HEK293 (cell line): ENCODE measurements around the gene RARRES2.

Source experiments
- CTCF ChIA-PET: fragments of 350-600 bp; formaldehyde crosslinking; extraction: SDS; loops from one replicate; lab custom pipeline; 2021; ENCODE audit warnings: antibody characterized with exemption; lab: Yijun Ruan, JAX
- POLR2A ChIA-PET: fragments of 300-600 bp; formaldehyde crosslinking; extraction: SDS; loops from one replicate; lab custom pipeline; 2020; ENCODE audit warnings: antibody characterized with exemption, inconsistent platforms; lab: Yijun Ruan, JAX
- H3K27ac ChIP-seq: fragments of 200-500 bp; sonication (Bioruptor generic); 2 replicates; pipeline ENCODE4 v1.5.1; 2014; ENCODE audit warnings: low read depth, low read length, control low read depth, inconsistent platforms; ENCODE audit errors: extremely low read depth
- H3K36me3 ChIP-seq, 2 experiments: fragments of 200-500 bp in 1 of 2; sonication (Bioruptor generic) in 1 of 2; 1 replicate in 1 of 2; 2 replicates in 1 of 2; pipeline ENCODE4 v1.5.1; 2014 to 2017; ENCODE audit warnings: inconsistent platforms in 2 of 2, low read length in 2 of 2; ENCODE audit not compliant: control insufficient read depth in 2 of 2, insufficient read depth in 1 of 2
- H3K4me1 ChIP-seq: fragments of 200-500 bp; sonication (Bioruptor generic); 2 replicates; pipeline ENCODE4 v1.5.1; 2014; ENCODE audit warnings: mild to moderate bottlenecking, low read length, inconsistent platforms; ENCODE audit not compliant: control insufficient read depth, insufficient read depth
- H3K4me3 ChIP-seq: 2 replicates; pipeline ENCODE4 v1.5.1; 2011; ENCODE audit warnings: low read depth, mild to moderate bottlenecking, control low read depth, low read length, moderate library complexity
- H3K9me3 ChIP-seq: fragments of 200-500 bp; sonication (Bioruptor generic); 2 replicates; pipeline ENCODE4 v1.5.1; 2014; ENCODE audit warnings: low read depth, low read length, inconsistent platforms; ENCODE audit not compliant: control insufficient read depth, insufficient read depth
- KLF10 ChIP-seq: fragments of 450-650 bp; IDR thresholded peaks from 2 replicates; pipeline ENCODE4 v1.5.1; 2018; ENCODE audit warnings: missing biosample characterization, mild to moderate bottlenecking, missing genetic modification characterization
- TCF7L2 ChIP-seq: IDR thresholded peaks from 2 replicates; pipeline ENCODE4 v1.6.1; 2011; ENCODE audit warnings: low read depth, mild to moderate bottlenecking, inconsistent platforms, low read length, moderate library complexity, borderline replicate concordance
- WT1 ChIP-seq: fragments of 450-650 bp; formaldehyde crosslinking; IDR thresholded peaks from 2 replicates; pipeline ENCODE4 v1.5.1; 2016; ENCODE audit warnings: missing biosample characterization, missing genetic modification characterization
- ZNF157 ChIP-seq: fragments of 450-650 bp; formaldehyde crosslinking; IDR thresholded peaks from 2 replicates; pipeline ENCODE4 v1.5.1; 2016; ENCODE audit warnings: missing biosample characterization, missing genetic modification characterization
- ZNF169 ChIP-seq: fragments of 450-650 bp; formaldehyde crosslinking; IDR thresholded peaks from 2 replicates; pipeline ENCODE4 v1.5.1; 2016; ENCODE audit warnings: missing biosample characterization, missing genetic modification characterization
- ZNF341 ChIP-seq: fragments of 450-650 bp; formaldehyde crosslinking; IDR thresholded peaks from 2 replicates; pipeline ENCODE4; 2016; ENCODE audit warnings: low read depth, missing biosample characterization, missing genetic modification characterization
- ZNF521 ChIP-seq: fragments of 450-650 bp; formaldehyde crosslinking; IDR thresholded peaks from 2 replicates; pipeline ENCODE4 v1.5.1; 2017; ENCODE audit warnings: missing biosample characterization, mild to moderate bottlenecking, missing genetic modification characterization
- ZNF596 ChIP-seq: fragments of 450-650 bp; IDR thresholded peaks from 2 replicates; pipeline ENCODE4 v1.5.0; 2018; ENCODE audit warnings: missing biosample characterization, mild to moderate bottlenecking, missing genetic modification characterization, moderate library complexity
- ZNF600 ChIP-seq: fragments of 450-650 bp; formaldehyde crosslinking; IDR thresholded peaks from 2 replicates; pipeline ENCODE4 v1.5.1; 2016; ENCODE audit warnings: missing biosample characterization, missing genetic modification characterization
- ZNF621 ChIP-seq: fragments of 450-650 bp; formaldehyde crosslinking; IDR thresholded peaks from 2 replicates; pipeline ENCODE4 v1.5.1; 2017; ENCODE audit warnings: missing biosample characterization, missing genetic modification characterization
- ZNF664 ChIP-seq: fragments of 450-650 bp; formaldehyde crosslinking; IDR thresholded peaks from 2 replicates; pipeline ENCODE4 v1.5.1; 2016; ENCODE audit warnings: missing biosample characterization, missing genetic modification characterization
- ZNF768 ChIP-seq: fragments of 450-650 bp; formaldehyde crosslinking; IDR thresholded peaks from 2 replicates; pipeline ENCODE4 v1.5.1; 2018; ENCODE audit warnings: missing biosample characterization, mild to moderate bottlenecking, missing genetic modification characterization
- ZXDB ChIP-seq: fragments of 450-650 bp; formaldehyde crosslinking; IDR thresholded peaks from 2 replicates; pipeline ENCODE4 v1.5.1; 2016; ENCODE audit warnings: missing biosample characterization, missing genetic modification characterization
- TF ChIP-seq, protein P1 (sequence below): fragments of 450-650 bp; formaldehyde crosslinking; IDR thresholded peaks from 2 replicates; pipeline ENCODE4 v1.5.1; 2016; ENCODE audit warnings: missing biosample characterization, missing genetic modification characterization
- TF ChIP-seq, protein P2 (sequence below): fragments of 450-650 bp; IDR thresholded peaks from 2 replicates; pipeline ENCODE4 v1.5.1; 2018; ENCODE audit warnings: missing biosample characterization, mild to moderate bottlenecking, missing genetic modification characterization
- TF ChIP-seq, protein P3 (sequence below): fragments of 450-650 bp; formaldehyde crosslinking; IDR thresholded peaks from 2 replicates; pipeline ENCODE4 v1.5.1; 2016; ENCODE audit warnings: missing biosample characterization, missing genetic modification characterization
- TF ChIP-seq, protein P4 (sequence below): fragments of 450-650 bp; formaldehyde crosslinking; IDR thresholded peaks from 2 replicates; pipeline ENCODE4 v1.5.1; 2017; ENCODE audit warnings: missing biosample characterization, missing genetic modification characterization
- TF ChIP-seq, protein P5 (sequence below): fragments of 450-650 bp; formaldehyde crosslinking; IDR thresholded peaks from 2 replicates; pipeline ENCODE4 v1.5.1; 2016; ENCODE audit warnings: missing biosample characterization, missing genetic modification characterization

The RARRES2 gene

DNA sequence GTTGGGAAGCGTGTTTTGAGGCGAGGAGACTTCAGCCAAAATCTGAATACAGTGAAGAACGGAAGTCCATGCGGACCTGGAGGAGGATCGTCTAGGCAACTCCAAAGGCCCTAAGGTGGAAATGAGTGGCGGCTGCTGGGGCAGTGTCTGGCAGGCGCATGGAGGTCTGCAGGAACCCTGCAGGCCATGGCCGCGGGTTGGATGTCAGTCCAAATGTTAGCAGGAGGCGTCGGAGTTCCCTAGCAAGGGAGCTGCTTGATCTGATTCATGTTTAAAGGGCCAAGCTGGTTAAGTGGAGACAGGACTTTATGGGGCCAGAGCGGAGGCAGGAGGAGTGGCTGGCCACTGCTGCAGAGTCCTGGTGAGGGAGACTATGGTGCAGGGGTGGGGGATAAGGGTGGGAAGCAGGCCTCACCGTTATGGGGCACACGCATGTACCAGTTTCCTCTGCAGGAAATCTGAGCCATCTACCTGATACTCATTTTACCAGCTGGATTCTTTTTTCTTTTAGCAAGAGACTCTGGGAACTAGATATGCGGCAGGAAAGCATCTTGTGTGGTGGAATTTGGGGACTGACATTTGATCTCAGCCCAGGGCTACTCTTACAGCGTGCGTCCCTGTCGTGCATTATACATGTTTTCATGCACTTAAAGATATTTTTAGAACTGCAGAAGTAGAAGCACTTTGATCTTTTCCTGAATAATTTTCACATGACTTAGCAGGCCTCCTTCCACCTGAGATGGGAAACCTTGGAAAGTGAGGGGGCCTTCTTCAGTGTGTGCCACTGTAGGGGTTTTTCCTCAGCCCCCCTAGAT, 20.6 kb upstream of the RARRES2 start:
- H3K36me3 ChIP-seq: no peaks in the 10 kb centered on the region
- no peaks in the 10 kb centered on the region for H3K4me1 ChIP-seq
- ChIA-PET POLR2A (no interaction called here), CTCF (no interaction called here)
- no peak overlapping the region for H3K27ac ChIP-seq
- TF ChIP-seq WT1 (tag by site-specific recombination) (peak; percentile 13; the same call in 1 of the 2 replicates), TCF7L2 (peak; percentile 72), ZNF600 (peak; percentile 75), ZNF169 (tag by site-specific recombination) (no peak), ZNF521 (tag by site-specific recombination) (no peak)
- TF ChIP-seq, protein P1, sequence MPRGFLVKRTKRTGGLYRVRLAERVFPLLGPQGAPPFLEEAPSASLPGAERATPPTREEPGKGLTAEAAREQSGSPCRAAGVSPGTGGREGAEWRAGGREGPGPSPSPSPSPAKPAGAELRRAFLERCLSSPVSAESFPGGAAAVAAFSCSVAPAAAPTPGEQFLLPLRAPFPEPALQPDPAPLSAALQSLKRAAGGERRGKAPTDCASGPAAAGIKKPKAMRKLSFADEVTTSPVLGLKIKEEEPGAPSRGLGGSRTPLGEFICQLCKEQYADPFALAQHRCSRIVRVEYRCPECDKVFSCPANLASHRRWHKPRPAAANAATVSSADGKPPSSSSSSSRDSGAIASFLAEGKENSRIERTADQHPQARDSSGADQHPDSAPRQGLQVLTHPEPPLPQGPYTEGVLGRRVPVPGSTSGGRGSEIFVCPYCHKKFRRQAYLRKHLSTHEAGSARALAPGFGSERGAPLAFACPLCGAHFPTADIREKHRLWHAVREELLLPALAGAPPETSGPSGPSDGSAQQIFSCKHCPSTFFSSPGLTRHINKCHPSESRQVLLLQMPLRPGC (tag by site-specific recombination): peak; percentile 76; the same call in 1 of the 2 replicates
- TF ChIP-seq, protein P2, sequence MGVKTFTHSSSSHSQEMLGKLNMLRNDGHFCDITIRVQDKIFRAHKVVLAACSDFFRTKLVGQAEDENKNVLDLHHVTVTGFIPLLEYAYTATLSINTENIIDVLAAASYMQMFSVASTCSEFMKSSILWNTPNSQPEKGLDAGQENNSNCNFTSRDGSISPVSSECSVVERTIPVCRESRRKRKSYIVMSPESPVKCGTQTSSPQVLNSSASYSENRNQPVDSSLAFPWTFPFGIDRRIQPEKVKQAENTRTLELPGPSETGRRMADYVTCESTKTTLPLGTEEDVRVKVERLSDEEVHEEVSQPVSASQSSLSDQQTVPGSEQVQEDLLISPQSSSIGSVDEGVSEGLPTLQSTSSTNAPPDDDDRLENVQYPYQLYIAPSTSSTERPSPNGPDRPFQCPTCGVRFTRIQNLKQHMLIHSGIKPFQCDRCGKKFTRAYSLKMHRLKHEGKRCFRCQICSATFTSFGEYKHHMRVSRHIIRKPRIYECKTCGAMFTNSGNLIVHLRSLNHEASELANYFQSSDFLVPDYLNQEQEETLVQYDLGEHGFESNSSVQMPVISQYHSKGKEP (tag by site-specific recombination): peak; percentile 70
- TF ChIP-seq, all 188 proteins: peak for 5
- Histone ChIP-seq H3K9me3 (no peaks in the 10 kb centered on the region), H3K4me3 (no peak overlapping the region)

DNA sequence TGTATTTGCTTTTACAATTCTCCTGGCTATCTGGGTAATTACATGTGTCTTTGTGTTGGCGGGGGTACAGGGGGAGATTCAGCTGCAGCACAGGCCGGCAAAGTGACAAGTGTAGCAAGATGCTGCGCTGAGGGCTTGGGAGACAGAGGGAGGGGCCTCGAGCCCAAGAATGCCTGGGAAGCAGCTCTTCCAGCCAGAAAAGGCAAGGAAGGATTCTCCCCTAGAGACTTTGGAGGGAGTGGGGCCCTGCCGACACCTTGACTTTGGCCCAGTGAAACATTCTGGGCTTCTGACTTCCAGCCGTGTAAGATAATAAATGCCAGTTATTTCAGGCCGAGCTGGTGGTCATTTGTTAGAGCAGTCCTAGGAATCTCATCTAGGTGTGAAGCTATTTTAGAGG, 20.0 kb upstream of the RARRES2 start:
- Histone ChIP-seq H3K36me3 (no peaks in the 10 kb centered on the region), H3K27ac (no peak overlapping the region), H3K4me3 (no peak overlapping the region), H3K9me3 (no peaks in the 10 kb centered on the region), H3K4me1 (no peaks in the 10 kb centered on the region)
- ChIA-PET POLR2A (no interaction called here), CTCF (no interaction called here)
- TF ChIP-seq ZNF341: peak; percentile 74
- TF ChIP-seq ZNF621 (tag by site-specific recombination): no peak

DNA sequence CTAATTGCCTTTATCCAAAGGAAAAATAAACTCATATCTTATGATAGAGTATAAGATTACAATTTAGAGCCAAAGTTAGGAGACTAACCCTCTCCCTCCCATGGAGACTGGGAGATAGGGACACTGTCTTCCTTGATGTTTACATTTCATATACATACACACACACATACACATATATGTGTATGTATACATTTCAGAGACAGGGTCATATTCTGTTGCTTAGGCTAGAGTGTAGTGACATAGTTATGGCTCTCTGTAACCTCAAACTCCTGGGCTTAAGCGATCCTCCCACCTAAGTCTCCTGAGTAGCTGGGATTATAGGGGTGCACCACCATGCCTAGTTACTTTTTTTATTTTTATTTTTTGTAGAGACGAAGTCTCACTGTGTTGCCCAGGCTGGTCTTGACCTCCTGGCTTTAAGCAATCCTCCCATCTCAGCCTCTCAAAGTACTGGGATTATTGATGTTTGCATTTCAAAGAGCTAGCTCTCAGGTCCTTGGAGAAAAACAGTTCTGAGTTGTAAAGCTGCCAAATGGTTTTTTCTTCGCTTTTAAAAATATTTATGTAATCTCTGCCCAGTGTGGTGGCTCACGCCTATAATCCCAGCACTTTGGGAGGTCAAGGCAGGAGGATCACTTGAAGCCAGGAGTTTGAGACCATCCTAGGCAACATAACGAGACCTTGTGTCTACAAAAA, 19.1 kb upstream of the RARRES2 start:
- POLR2A ChIA-PET: no interaction called here
- CTCF ChIA-PET: no interaction called here
- H3K4me3 ChIP-seq: no peak overlapping the region
- H3K36me3 ChIP-seq: no peaks in the 10 kb centered on the region
- H3K27ac ChIP-seq: no peak overlapping the region
- H3K4me1 ChIP-seq: no peaks in the 10 kb centered on the region
- no peaks in the 10 kb centered on the region for H3K9me3 ChIP-seq
- TF ChIP-seq ZNF664 (tag by site-specific recombination): no peak
- TF ChIP-seq ZNF596: 0 out of 2 replicates have a peak, but pooled peaks have one; percentile 19
- TF ChIP-seq, protein P1 (tag by site-specific recombination): no peak
- peak; percentile 4; the same call in 1 of the 2 replicates for TF ChIP-seq KLF10 (tag by site-specific recombination)
- TF ChIP-seq TCF7L2: no peak
- TF ChIP-seq ZNF157: no peak
- TF ChIP-seq, protein P3, sequence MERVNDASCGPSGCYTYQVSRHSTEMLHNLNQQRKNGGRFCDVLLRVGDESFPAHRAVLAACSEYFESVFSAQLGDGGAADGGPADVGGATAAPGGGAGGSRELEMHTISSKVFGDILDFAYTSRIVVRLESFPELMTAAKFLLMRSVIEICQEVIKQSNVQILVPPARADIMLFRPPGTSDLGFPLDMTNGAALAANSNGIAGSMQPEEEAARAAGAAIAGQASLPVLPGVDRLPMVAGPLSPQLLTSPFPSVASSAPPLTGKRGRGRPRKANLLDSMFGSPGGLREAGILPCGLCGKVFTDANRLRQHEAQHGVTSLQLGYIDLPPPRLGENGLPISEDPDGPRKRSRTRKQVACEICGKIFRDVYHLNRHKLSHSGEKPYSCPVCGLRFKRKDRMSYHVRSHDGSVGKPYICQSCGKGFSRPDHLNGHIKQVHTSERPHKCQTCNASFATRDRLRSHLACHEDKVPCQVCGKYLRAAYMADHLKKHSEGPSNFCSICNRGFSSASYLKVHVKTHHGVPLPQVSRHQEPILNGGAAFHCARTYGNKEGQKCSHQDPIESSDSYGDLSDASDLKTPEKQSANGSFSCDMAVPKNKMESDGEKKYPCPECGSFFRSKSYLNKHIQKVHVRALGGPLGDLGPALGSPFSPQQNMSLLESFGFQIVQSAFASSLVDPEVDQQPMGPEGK: peak; percentile 0; the same call in 1 of the 2 replicates
- TF ChIP-seq ZNF768 (tag by site-specific recombination): no peak
- TF ChIP-seq, protein P4, sequence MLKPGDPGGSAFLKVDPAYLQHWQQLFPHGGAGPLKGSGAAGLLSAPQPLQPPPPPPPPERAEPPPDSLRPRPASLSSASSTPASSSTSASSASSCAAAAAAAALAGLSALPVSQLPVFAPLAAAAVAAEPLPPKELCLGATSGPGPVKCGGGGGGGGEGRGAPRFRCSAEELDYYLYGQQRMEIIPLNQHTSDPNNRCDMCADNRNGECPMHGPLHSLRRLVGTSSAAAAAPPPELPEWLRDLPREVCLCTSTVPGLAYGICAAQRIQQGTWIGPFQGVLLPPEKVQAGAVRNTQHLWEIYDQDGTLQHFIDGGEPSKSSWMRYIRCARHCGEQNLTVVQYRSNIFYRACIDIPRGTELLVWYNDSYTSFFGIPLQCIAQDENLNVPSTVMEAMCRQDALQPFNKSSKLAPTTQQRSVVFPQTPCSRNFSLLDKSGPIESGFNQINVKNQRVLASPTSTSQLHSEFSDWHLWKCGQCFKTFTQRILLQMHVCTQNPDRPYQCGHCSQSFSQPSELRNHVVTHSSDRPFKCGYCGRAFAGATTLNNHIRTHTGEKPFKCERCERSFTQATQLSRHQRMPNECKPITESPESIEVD (tag by site-specific recombination): peak; percentile 54
- 0 out of 2 replicates have a peak, but pooled peaks have one; percentile 4 for TF ChIP-seq ZXDB (tag by site-specific recombination)
- TF ChIP-seq, protein P5, sequence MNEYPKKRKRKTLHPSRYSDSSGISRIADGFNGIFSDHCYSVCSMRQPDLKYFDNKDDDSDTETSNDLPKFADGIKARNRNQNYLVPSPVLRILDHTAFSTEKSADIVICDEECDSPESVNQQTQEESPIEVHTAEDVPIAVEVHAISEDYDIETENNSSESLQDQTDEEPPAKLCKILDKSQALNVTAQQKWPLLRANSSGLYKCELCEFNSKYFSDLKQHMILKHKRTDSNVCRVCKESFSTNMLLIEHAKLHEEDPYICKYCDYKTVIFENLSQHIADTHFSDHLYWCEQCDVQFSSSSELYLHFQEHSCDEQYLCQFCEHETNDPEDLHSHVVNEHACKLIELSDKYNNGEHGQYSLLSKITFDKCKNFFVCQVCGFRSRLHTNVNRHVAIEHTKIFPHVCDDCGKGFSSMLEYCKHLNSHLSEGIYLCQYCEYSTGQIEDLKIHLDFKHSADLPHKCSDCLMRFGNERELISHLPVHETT (tag by site-specific recombination): peak; percentile 13; the same call in 1 of the 2 replicates
